Measurements from ENCODE around the gene LPA.
"Not testable (repeated sequence)": the region's sequence is repeated elsewhere in the genome, so short reads cannot be mapped to it uniquely, and the experiment has no call there.

Gene LPA, protein sequence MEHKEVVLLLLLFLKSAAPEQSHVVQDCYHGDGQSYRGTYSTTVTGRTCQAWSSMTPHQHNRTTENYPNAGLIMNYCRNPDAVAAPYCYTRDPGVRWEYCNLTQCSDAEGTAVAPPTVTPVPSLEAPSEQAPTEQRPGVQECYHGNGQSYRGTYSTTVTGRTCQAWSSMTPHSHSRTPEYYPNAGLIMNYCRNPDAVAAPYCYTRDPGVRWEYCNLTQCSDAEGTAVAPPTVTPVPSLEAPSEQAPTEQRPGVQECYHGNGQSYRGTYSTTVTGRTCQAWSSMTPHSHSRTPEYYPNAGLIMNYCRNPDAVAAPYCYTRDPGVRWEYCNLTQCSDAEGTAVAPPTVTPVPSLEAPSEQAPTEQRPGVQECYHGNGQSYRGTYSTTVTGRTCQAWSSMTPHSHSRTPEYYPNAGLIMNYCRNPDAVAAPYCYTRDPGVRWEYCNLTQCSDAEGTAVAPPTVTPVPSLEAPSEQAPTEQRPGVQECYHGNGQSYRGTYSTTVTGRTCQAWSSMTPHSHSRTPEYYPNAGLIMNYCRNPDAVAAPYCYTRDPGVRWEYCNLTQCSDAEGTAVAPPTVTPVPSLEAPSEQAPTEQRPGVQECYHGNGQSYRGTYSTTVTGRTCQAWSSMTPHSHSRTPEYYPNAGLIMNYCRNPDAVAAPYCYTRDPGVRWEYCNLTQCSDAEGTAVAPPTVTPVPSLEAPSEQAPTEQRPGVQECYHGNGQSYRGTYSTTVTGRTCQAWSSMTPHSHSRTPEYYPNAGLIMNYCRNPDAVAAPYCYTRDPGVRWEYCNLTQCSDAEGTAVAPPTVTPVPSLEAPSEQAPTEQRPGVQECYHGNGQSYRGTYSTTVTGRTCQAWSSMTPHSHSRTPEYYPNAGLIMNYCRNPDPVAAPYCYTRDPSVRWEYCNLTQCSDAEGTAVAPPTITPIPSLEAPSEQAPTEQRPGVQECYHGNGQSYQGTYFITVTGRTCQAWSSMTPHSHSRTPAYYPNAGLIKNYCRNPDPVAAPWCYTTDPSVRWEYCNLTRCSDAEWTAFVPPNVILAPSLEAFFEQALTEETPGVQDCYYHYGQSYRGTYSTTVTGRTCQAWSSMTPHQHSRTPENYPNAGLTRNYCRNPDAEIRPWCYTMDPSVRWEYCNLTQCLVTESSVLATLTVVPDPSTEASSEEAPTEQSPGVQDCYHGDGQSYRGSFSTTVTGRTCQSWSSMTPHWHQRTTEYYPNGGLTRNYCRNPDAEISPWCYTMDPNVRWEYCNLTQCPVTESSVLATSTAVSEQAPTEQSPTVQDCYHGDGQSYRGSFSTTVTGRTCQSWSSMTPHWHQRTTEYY (N-terminal part only)

DNA sequence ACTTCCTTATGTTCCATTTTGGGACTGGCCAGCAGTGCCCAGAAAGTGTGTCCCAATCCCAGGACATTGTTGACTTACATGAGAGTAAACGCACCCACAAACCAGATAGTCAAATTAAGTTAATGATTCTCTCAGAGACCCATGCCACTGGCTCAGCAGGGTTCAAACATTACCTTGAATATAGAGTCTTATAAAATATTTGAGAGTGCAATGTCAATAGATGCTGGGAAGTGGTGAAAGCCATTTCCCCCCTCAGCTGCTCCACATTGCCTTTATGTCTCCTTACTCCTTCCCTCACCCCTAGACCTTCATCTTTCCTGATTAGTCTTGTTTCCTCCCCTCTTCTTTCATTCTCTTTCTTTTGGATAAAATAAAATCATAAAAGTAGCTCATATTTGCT is at the start of gene LPA:
Gene LPA (minus strand): TSS at position 78 of the 400 bp plus-strand sequence. CDS start 61 bp downstream, at position 17.
- not testable (repeated sequence) for DNase-seq (ENCODE audit: low spot score)

DNA sequence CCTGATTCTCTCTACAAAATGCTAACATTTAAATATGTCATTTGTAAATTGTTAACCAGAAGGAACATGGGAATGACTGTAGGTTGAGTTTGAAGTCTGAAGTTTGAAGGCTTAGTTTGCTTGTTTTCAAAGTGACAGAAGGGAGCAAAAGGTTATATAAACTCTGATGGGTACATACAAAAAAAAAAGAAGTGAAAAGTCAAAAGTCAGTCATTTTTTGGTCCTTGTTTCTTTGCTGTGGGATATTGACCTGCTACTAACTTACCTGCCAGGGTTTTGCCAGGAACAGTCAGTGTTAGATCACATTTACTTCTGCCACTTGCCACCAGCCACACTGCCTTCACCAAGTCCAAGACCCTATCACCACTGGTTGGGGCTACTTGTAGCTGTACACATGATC is 44.9 kb upstream of the LPA start:
- not testable (repeated sequence) for DNase-seq (ENCODE audit: low spot score)

DNA sequence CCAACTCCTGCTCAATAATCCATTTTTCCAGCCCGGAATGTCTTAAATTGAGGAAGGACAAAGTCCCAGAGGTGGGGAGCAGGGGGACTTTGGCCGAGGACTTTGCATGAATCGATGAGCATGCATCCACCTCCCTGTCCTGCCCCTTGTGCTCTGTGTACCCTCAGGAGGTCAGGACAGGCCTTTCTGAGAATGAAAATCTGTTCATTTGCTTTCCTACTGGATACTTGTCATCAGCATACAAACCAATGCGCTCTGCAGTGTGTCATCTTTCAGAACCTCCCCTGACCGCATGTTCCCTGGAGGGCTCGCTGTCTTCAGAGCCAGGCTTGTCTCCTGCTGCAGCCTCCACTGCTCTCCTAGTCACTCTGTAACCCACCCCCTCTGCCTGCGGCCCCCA is 40.6 kb upstream of the LPA start:
- DNase-seq (ENCODE audit: low spot score): not testable (repeated sequence)

DNA sequence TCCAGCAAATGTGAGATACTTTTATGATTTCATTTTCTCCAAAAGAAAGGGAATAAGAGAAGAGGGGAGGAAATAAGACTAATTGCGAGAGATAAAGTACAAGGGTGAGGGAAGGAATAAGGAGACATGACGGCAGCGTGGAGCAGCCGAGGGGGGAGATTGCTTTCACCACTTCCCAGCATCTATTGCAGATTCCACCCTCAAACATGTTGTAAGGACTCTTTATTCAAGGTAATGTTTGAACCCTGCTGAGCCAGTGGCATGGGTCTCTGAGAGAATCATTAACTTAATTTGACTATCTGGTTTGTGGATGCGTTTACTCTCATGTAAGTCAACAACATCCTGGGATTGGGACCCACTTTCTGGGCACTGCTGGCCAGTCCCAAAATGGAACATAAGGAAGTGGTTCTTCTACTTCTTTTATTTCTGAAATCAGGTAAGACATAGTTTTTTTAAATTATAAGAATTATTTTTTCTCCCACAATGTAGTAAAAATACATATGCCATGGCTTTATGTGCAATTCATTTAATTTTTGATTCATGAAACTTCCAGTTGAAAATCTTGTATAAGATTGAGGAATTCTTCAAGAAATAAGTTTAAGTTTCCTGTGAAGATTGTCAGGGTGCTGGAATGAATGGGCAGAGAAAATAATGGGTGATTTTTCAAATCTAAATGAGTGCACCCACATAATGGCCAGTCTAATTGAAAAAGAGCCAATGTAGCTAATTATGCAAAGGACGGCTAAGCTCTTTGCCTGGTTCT is 38.0 kb upstream of the LPA start, which contains the start of gene PLG:
Gene PLG (plus strand): TSS at position 327 of the 763 bp plus-strand sequence. CDS start 61 bp downstream, at position 388.
- not testable (repeated sequence) for DNase-seq (ENCODE audit: low spot score)

DNA sequence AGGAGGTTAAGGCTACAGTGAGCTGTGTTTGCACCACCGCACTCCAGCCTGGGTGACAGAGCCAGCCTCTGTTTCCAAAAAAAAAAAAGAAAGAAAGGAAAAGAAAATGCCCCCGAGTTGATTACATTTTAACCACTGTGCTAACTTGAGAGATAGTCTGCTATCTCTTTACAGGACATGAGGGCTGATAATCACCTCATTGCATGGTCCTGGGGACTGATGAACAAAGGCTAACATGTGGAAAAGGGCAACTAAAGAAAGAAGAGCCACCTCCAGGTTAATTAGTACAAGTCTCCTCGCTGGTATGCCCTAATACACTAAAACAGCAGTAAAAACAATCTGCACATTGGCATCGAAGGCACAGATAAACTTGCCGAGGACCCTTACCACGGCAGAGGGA is 33.8 kb upstream of the LPA start:
- DNase-seq (ENCODE audit: low spot score): no peak

DNA sequence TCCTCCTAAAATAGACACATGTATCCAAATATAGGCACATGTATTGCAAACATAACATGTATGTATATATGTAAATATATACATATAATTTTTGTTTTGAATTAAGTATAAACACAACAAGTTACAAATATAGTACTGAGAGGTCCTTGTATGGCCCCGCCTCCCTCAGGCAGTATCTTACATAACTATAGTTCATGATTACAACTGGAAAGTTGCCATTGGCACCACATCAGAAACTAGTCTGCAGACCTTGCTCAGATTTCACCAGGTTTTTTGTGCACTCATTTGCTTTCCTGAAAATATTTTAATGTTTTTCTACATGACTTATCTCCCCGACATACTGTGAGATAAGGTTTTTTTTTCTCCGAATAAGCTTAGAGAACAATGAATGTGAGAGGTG is 32.8 kb upstream of the LPA start:
- not testable (repeated sequence) for DNase-seq (ENCODE audit: low spot score)

DNA sequence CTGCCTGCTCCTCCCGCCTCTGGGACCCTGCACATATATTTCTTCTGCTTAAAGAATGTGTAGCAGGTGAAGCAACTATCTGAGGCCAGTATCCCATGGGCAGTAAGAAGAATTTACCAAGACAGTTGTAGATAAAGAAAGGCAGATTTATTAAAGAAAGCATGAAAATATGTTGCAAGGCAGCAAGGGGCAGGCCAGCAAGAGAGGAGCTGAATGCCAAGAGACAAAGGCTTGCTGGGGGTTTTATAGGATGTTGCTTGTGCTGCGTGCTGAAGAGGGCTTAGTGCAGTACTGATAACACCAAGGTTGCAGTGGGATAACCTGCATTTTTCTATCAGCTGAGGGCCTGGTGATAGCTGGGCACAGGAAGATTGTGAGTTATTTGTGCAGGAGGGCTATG is 31.5 kb upstream of the LPA start:
- DNase-seq (ENCODE audit: low spot score): not testable (repeated sequence)

DNA sequence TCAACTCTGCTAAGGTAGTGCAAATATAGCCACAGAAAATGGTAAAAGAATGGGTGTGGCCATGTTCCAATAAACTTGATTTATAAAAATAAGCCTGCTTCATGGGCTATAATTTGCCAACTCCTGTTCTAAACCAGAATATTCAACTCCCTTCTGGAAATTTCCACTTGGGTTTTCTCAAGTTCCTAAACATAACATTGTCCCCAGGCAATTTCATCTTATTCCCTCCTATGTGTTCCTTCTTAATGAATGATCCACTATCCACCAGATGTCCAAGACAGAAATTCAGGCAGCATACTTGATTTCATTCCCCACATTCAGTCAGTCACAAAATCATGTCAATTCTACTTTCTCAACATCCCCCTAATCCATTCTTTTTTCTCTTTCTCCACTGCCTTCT is 30.9 kb upstream of the LPA start:
- not testable (repeated sequence) for DNase-seq (ENCODE audit: low spot score)

DNA sequence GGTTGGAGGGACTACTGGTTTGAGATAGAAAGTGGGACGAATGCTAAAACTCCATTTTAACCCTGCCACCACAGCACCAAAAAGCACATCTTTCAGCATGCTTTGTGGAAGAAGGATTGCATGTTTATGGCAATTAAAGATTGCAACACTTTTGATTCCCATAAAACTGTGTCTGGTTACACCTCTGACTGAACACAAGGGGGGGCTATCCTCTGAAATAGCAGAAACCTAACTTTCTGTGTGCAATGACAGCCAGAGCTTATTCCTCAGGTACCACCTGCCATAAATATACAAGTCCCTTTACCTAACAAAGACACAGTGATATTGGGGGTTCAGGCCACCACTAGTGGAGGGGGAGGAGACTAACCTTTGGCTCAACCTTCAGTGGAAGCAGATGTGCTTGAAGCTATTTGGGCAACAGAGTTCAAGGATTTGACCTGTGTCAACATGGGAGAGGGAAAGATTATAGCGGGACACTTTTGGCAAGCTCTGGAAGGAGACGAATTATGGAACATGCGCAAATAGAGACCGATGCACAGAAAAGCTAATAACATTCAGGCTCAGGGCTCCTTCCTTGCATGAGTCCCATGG is 28.4 kb upstream of the LPA start:
- DNase-seq (ENCODE audit: low spot score): no peak

DNA sequence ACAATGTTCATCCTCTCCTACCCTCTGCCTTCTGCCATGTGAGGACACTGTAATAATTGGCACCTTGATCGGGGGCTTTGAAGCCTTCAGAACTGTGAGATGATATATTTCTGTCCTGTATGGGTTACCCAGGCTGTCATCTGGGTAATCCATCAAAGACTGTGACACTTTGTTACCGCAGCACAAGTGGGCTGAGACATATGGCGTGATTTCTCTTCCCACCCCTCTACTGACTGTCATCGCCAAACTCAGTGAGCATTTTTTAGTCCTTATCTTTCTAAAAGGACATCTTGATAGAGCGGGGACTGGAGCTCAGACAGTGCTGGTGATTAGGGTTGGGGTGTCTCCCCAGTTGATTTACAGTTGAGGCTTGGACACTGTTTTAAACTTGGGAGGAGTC is 27.5 kb upstream of the LPA start:
- no peak for DNase-seq (ENCODE audit: low spot score)

DNA sequence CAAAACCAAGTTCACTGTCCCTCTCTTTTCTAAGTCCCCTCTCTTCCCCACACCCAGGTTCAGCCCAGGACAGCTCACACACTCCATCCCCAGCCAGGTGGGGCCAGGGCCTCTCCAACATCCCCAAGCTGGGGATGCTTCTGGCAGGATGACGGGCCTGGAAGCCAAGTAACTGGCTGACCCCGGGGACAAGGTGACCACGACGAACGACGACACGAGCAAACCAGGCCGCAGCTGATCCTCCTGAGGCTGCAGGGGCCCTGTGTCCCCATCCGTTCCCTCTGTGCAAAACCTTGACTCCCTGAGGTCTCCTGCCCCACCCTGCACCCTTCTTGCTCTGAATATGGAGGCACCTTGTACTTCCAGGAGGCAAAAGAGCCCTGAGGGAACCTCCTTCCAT is 26.4 kb upstream of the LPA start:
- no peak for DNase-seq (ENCODE audit: low spot score)

DNA sequence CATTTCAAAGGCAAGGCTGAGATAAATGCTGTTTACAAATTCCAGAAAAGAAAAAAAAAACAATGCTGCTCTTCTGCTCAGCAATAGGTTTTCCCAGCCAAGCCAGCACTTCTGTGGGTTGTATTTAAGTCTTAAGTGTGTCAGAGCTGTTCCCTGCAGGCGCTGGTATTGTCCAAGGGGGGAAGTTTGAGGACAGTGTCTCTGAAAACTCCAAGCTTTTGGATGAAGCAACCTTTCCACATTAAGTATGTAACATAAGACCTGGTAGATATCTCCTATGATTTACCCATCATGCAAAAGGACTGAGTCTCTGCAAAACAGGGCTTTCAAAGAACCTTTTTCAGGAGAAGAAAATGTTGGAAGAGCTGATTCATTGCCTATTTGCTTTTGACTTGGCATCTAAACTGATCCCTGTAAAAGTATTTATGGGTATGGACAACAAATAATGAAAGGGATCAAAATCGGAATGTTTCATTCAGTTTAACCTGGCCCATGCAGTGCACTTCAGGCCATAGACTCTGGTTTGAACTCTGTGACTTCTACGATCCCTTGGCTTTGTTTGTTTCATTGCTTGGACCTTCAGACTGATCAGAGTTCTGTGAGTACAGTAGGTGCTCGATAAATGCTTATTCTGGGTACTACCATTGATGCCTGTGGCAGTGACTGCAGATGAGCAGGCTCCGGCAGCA is 21.8 kb upstream of the LPA start:
- DNase-seq (ENCODE audit: low spot score): no peak

DNA sequence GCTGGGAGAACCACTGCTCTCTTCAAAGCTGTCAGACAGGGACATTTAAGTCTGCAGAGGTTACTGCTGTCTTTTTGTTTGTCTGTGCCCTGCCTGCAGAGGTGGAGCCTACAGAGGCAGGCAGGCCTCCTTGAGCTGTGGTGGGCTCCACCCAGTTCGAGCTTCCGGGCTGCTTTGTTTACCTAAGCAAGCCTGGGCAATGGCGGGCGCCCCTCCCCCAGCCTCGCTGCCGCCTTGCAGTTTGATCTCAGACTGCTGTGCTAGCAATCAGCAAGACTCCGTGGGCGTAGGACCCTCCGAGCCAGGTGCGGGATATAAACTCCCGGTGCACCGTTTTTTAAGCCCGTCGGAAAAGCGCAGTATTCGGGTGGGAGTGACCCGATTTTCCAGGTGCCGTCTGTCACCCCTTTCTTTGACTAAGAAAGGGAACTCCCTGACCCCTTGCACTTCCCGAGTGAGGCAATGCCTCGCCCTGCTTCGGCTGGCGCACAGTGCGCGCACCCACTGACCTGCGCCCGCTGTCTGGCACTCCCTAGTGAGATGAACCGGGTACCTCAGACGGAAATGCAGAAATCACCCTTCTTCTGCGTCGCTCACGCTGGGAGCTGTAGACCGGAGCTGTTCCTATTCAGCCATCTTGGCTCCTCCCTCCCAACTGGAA is 21.2 kb upstream of the LPA start:
- DNase-seq (ENCODE audit: low spot score): not testable (repeated sequence)

DNA sequence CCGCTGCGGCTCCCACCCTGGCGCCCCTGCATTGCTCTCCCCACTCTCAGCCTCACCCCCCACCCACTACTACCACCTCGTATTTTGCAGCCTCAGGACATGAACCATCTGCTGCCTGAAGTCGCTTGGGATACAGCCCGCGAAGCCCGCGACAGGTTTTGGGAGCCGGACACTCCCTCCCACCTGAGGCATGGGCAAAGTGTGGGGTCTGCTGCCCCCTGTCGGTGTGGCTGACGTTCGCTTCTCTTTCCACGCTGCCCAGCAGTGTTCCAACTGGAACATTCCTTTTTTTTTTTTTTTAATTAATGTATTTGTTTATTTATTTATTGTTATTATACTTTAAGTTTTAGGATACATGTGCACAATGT is 15.3 kb upstream of the LPA start:
- DNase-seq (ENCODE audit: low spot score): no peak

DNA sequence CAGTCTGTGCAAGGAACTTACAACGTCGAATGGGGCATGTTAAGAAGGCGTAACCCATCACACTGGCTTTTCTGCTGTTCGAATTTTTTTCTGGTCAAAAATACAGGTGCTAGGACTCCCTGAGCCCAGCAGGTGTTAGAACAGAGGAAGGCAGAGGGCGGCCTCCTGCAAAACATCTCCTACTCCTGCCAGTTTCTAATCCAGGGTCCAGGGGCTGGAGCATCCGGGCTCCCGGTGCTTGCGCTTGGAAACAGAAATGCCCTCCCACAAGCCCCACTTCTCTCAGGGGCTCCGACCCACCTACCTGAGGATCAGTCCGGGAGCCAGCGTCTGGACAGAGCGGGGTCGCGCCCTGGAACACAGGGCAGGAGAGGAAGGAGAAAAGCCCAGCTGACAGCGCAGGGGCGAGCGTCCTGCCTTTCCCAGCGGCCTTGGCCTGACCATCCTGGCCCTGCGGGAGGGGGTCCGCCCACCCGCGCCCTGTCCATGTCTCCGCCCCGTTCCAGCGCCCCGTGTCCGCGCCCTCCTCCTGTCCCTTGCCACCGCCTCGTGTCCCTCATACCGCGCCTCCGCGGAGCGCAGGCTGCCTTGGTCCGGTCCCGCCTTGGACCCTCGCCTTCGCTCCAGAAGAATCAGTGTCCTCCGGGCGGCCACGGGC is 14.8 kb upstream of the LPA start:
- no peak for DNase-seq (ENCODE audit: low spot score)

DNA sequence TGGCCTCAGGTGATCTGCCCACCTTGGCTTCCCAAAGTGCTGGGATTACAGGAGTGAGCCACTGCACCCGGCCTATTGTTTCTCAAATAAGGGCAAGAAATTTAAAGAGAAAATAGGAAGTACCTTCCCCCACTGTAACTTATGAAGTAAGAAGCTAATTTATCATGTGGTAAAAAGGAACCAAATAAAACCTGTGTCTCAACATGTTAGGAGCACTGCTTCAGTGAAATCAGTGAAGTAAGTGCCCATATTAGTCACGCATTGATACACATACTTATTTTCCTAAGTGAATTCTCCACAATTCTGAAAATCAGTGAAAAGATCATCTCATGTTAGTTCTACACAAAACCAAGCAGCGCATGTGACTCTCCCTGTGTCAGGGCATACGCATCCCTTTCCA is 14.2 kb upstream of the LPA start:
- no peak for DNase-seq (ENCODE audit: low spot score)

DNA sequence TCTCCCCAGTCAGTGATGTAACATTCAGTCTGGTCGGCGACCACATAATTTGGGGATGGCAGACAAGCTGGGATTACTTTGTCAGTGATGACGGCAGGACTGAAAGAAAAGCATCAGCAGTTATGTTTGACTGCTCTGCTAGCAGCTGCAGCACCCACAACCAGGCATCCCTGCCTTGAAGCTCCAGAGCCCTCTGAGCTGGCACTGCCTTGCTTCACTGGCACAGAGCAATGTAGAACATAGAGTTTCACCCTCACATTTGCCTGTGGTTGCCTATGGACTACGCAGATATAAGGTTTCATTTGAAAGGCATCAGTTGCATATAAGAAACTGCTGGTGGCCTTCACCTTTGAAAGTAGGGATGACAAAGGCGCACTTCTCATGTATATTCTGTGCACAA is 12.3 kb upstream of the LPA start:
- DNase-seq (ENCODE audit: low spot score): not testable (repeated sequence)

DNA sequence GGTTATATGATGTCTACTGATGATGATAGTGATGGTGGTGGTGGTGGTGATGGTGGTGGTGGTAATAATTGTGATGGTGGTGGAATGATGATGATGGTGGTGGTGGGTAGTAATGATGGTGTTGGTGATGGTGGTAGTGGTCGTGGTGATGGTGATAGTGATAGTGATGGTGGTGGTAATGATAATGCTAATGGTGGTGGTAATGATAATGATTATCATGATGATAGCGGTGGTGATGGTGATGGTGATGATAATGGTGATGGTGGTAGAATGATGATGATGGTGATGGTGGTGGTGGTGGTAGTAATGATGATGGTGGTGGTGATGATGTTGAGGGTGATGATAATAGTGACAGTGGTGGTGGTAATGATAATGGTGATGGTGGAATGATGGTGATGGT is 4.5 kb upstream of the LPA start:
- no peak for DNase-seq (ENCODE audit: low spot score)
